Measurements from ENCODE around the gene ATG2A. TPM values are rescaled to one million over a fixed set of nuclear protein-coding genes. Genes with fewer than 3 reads are reported as not detected.

The ATG2A gene
- 13.4 to 25.2 TPM (median 22.4 TPM) in 5 replicates for total RNA-seq (2022; extraction: Qiagen RNA extraction; ENCODE audit: low read depth)

GRCh38 chr11:64916775-64917662 is at the start of gene ATG2A:
ATG2A (minus strand) TSS chr11:64917209; CDS start chr11:64917135, 74 bp downstream.

GRCh38 chr11:64935359-64936081 is 18.5 kb upstream of the ATG2A start, which contains the start of gene GPHA2:
GPHA2 (minus strand) TSS chr11:64935893; CDS start chr11:64935460, 433 bp downstream.

GRCh38 chr11:64923944-64924909 is 7.2 kb upstream of the ATG2A start, which contains the start of gene PPP2R5B:
PPP2R5B (plus strand) TSS chr11:64924689; CDS start chr11:64925735, 1,046 bp downstream.

GRCh38 chr11:64878494-64879243 is 38.3 kb downstream of the ATG2A start, which contains the start of gene EHD1:
EHD1 (minus strand) TSS chr11:64878621; CDS start chr11:64878464, 157 bp downstream.

Other genes starting within 250 kb of the ATG2A start
- 0.08 to 0.34 TPM (median 0.30 TPM) in 4 of 5 replicates, not detected in the other for gene NRXN2, start 194.0 kb downstream of the ATG2A start, total RNA-seq (2022; extraction: Qiagen RNA extraction; ENCODE audit: low read depth)
- gene RASGRP2, start 173.1 kb downstream of the ATG2A start, total RNA-seq (2022; extraction: Qiagen RNA extraction; ENCODE audit: low read depth) = 0.41 to 1.5 TPM (median 1.2 TPM) in 5 replicates
- 0.21 to 0.43 TPM (median 0.30 TPM) in 5 replicates for gene PYGM, start 157.2 kb downstream of the ATG2A start, total RNA-seq (2022; extraction: Qiagen RNA extraction; ENCODE audit: low read depth)
- gene SF1, start 138.7 kb downstream of the ATG2A start, total RNA-seq (2022; extraction: Qiagen RNA extraction; ENCODE audit: low read depth) = 171 to 227 TPM (median 177 TPM) in 5 replicates
- 5.7 to 11.1 TPM (median 9.0 TPM) in 5 replicates for gene MAP4K2, start 114.0 kb downstream of the ATG2A start, total RNA-seq (2022; extraction: Qiagen RNA extraction; ENCODE audit: low read depth)
- gene MEN1, start 106.7 kb downstream of the ATG2A start, total RNA-seq (2022; extraction: Qiagen RNA extraction; ENCODE audit: low read depth) = 25.5 to 41.2 TPM (median 37.0 TPM) in 5 replicates
- gene CDC42BPG, start 72.6 kb downstream of the ATG2A start, total RNA-seq (2022; extraction: Qiagen RNA extraction; ENCODE audit: low read depth) = 0.95 to 1.9 TPM (median 1.5 TPM) in 5 replicates
- gene EHD1, start 38.6 kb downstream of the ATG2A start, total RNA-seq (2022; extraction: Qiagen RNA extraction; ENCODE audit: low read depth) = 105 to 137 TPM (median 131 TPM) in 5 replicates
- 4.3 to 5.9 TPM (median 4.6 TPM) in 5 replicates for gene PPP2R5B, start 7.5 kb upstream of the ATG2A start, total RNA-seq (2022; extraction: Qiagen RNA extraction; ENCODE audit: low read depth)
- not detected in 5 replicates for gene GPHA2, start 18.7 kb upstream of the ATG2A start, total RNA-seq (2022; extraction: Qiagen RNA extraction; ENCODE audit: low read depth)
- gene MAJIN, start 54.9 kb upstream of the ATG2A start, total RNA-seq (2022; extraction: Qiagen RNA extraction; ENCODE audit: low read depth) = not detected in 5 replicates
- gene BATF2, start 79.8 kb upstream of the ATG2A start, total RNA-seq (2022; extraction: Qiagen RNA extraction; ENCODE audit: low read depth) = 0.71 to 1.2 TPM (median 0.86 TPM) in 5 replicates
- 168 to 199 TPM (median 191 TPM) in 5 replicates for gene ARL2, start 97.0 kb upstream of the ATG2A start, total RNA-seq (2022; extraction: Qiagen RNA extraction; ENCODE audit: low read depth)
- gene SNX15, start 110.2 kb upstream of the ATG2A start, total RNA-seq (2022; extraction: Qiagen RNA extraction; ENCODE audit: low read depth) = 18.6 to 23.3 TPM (median 21.8 TPM) in 5 replicates
- gene SAC3D1, start 124.0 kb upstream of the ATG2A start, total RNA-seq (2022; extraction: Qiagen RNA extraction; ENCODE audit: low read depth) = 35.9 to 63.7 TPM (median 56.6 TPM) in 5 replicates
- not detected in 5 replicates for gene NAALADL1, start 141.3 kb upstream of the ATG2A start, total RNA-seq (2022; extraction: Qiagen RNA extraction; ENCODE audit: low read depth)
- 56.3 to 71.6 TPM (median 66.3 TPM) in 5 replicates for gene CDCA5, start 166.8 kb upstream of the ATG2A start, total RNA-seq (2022; extraction: Qiagen RNA extraction; ENCODE audit: low read depth)
- 29.8 to 38.6 TPM (median 32.9 TPM) in 5 replicates for gene ZFPL1, start 167.0 kb upstream of the ATG2A start, total RNA-seq (2022; extraction: Qiagen RNA extraction; ENCODE audit: low read depth)
- gene VPS51, start 179.0 kb upstream of the ATG2A start, total RNA-seq (2022; extraction: Qiagen RNA extraction; ENCODE audit: low read depth) = 51.9 to 62.4 TPM (median 53.8 TPM) in 5 replicates
- 5.2 to 8.7 TPM (median 6.5 TPM) in 5 replicates for gene TM7SF2, start 194.7 kb upstream of the ATG2A start, total RNA-seq (2022; extraction: Qiagen RNA extraction; ENCODE audit: low read depth)
- gene ZNHIT2, start 200.5 kb upstream of the ATG2A start, total RNA-seq (2022; extraction: Qiagen RNA extraction; ENCODE audit: low read depth) = 13.4 to 26.8 TPM (median 23.3 TPM) in 5 replicates
- gene FAU, start 204.9 kb upstream of the ATG2A start, total RNA-seq (2022; extraction: Qiagen RNA extraction; ENCODE audit: low read depth) = 832 to 1,047 TPM (median 993 TPM) in 5 replicates
- 66.5 to 79.9 TPM (median 72.3 TPM) in 5 replicates for gene MRPL49, start 205.1 kb upstream of the ATG2A start, total RNA-seq (2022; extraction: Qiagen RNA extraction; ENCODE audit: low read depth)
- 27.8 to 43.7 TPM (median 41.1 TPM) in 5 replicates for gene SYVN1, start 217.3 kb upstream of the ATG2A start, total RNA-seq (2022; extraction: Qiagen RNA extraction; ENCODE audit: low read depth)